ENCODE data around the gene GRIP1. TPM values are rescaled to one million over a fixed set of nuclear protein-coding genes. Genes with fewer than 3 reads are reported as not detected.

Gene GRIP1
- total RNA-seq, 2 experiments from 2014 or later = 2.2 to 3.5 TPM

DNA sequence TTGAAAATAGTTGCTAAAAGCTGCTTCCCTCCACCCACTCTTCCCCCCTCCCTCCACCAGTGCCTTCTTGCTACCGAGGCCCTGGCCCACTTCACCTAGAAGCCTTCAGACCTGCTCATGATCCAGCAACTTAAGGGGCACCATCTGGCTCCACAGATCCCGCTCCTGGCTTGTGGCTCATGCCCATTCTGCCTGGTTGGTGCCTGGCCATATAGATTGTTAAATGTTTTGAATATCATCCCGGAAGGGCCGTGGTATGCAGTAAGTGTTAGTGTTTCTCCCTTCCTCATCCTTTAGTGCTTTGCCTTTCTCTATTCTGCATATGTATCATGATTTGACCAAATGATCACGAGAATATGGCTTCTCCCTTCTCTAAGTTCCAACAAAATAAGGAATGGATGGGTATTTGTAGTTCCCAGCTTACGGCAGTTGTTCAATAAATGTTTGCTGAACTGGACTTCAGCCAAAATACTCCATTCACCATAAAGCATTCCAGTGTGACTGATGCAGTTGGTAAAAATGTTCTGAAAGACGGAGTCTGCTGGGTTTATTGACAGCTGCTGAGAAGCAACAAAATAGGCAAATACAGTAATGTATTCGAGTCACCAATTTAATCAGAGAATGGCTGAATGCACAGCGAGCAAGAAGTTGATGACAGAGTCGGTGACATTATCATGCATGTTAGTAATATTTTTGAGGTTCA lies 30.7 kb downstream of the GRIP1 start:
- ChIA-PET CTCF (no interaction called here), POLR2A (no interaction called here)

GRCh38 chr12:66647034-66647691 lies 31.7 kb downstream of the GRIP1 start:
- POLR2A ChIA-PET = no interaction called here

DNA sequence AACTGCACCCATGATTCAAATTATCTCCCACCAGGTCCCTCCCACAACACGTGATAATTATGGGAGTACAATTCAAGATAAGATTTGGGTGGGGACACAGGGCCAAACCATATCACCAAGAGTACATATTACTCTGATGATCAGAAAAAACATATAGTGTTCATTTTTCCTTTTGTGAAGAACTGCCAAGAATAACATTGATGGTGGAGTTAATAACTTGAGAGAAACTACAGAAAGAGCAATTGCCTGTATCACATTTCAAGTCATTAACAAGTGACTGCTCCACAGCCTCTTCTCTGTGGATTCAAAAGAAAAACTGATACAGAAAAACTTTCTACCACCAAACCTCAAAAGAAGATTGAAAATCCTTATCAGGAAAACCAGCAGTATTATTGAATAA lies 34.7 kb downstream of the GRIP1 start:
- POLR2A ChIA-PET = no interaction called here

More at GRCh38 chr12:66647034-66647691, 31.7 kb downstream of the GRIP1 start:
- CTCF ChIA-PET = no interaction called here

GRCh38 chr12:66640691-66641460 lies 38.0 kb downstream of the GRIP1 start:
- CTCF ChIA-PET = no interaction called here
- POLR2A ChIA-PET = no interaction called here

More for the DNA sequence above, 34.7 kb downstream of the GRIP1 start:
- CTCF ChIA-PET = no interaction called here

DNA sequence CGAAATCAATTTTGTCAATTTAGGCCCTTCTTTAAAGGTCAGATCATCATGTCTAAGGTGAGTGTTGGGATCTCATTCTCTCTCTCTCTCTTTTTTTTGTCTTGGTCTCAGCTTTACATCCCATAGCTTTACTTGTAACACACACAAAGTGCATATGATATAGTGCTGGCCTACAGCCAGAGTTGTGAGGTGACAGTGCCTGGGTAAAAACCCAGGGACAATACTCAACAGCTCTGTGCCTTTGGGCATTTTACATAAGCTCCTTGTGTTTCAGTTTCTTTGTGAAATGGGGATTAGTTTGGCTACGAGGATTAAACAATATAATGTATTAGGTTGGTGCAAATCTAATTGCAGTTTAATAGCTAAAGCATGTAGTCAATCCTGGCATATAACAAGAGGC lies 40.2 kb downstream of the GRIP1 start:
- CTCF ChIA-PET = no interaction called here
- POLR2A ChIA-PET = no interaction called here

DNA sequence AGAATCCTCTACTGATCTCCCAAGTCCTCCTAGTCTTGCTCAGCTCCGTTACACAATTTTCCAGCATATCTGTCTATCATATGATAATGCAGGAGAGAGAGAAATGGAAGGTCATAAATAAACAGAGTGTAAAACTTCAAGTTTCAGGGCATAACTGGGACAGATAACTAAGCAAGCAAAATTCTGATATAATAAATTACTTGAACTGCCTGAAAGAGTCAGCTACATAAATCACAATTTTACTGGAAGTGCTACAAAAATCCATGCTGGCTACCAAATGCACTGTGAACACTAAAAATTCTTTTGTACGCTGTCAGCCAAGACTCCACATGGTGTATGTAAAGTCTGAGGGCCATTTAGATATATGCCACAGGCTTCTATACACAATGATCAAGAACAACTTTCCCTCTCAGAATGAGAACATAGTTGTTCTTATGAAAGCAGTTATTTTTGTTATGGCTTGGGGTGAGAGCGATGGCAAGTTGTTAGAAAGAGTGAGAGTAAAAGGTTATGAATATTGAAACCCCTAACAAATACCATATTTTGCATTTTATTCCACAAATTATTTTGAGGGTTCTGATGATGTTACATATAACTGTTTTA lies 41.1 kb downstream of the GRIP1 start:
- ChIA-PET POLR2A (no interaction called here), CTCF (no interaction called here)

DNA sequence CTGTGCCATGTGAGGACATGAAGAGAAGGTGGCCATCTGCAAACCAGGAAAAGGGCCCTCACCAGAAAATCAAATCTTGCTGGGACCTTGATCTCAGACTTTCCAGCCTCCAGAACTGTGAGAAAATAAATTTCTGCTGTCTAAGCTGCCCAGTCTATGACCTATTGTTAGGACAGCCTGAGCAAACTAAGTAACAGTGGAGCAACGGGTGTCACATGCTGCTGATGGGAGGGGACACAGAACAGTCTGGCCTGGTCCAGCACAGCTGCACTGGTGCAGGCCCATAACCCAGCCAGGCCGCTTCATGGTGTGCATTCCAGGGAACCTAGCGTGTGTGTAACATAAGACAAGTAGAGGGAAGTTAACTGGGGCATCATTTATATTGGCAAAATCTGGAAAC lies 42.1 kb downstream of the GRIP1 start:
- ChIA-PET POLR2A (no interaction called here), CTCF (no interaction called here)

DNA sequence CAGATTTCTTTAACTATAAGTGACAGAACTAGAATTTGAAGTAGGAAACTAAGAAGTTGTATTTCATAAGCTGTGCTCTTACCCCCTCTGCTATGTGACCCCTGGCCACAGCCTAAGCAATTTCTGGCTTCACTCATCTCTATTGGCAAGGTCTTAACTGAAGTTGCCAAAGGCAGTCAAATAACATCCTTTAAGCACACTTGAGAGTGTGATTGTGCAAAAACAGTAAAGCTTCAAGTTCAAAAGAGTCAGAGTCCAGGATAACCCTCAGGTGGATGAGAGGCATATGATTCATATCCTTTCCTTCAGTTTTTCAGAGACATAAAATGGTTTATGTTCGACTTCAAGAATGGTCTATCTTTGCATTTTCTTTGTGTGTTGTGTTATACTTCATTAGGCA lies 45.2 kb downstream of the GRIP1 start:
- ChIA-PET POLR2A (no interaction called here), CTCF (no interaction called here)

DNA sequence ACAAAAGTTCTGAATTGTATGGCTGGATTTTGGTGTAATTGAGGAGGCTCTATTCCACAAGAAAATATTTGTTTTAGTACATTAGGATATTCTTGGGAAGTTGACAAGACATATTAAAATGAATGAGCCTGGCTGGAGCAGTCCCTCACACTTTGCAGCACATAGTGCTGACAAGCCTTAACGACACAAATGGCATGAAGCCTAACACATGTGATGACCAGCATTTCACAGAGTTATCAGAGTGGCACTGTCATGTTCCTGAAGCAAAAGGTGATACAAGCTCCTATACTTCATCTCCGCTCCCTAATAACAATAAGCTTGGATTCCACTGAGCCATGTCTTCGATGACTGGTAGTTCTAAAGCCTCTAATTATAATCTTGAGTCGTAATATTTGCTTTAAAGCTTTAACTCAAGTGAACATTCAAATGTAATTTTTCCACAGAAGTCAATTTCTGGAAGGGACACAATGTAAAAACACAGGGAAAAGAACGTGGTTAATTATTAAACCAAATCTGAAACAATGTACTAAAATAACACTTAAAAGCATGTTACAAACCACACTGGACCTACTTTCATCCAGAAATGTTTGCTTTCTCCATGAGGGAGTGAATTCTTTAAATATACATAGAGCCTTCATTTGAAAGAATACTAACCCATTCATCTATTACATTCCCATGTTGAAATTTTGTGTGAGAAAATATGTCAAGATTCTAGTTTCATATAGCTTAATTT lies 49.6 kb downstream of the GRIP1 start:
- ChIA-PET POLR2A (no interaction called here), CTCF (no interaction called here)

GRCh38 chr12:66627988-66628317 lies 50.9 kb downstream of the GRIP1 start:
- ChIA-PET POLR2A (no interaction called here), CTCF (no interaction called here)

DNA sequence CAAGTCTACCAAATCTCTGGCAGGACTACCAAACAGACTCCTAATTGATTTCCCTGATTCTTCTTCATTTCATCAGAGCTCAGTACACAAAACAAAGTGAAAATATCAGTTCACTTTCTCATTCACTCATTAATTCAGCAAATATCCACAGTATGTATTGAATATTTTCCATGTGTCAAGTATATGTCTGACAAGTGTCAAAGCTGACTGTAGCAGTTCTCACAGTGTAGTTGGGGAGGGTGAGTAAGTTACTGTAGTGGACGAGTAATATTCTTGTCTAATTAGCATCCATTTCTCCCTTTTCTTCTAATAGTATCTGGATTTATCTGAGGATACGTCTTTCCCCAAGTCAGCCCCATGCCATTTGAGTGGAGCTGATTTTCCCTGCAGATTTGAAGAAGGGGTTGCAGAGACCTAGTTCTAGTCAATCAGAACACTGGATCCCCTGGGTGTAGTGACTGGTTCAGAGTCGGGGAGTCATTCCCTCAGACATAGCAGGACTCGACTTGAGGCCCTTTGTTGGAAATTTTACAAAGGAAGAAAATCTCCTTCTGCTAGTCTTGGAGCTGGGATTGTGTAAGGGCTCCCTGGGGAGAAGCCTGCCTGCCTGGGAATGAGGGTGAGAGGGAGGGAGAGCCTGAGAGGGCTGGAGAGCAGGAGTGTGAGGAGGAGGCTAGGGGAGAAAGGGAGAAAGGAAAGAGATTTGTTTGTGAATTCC lies 51.4 kb downstream of the GRIP1 start:
- ChIA-PET CTCF (no interaction called here), POLR2A (no interaction called here)

DNA sequence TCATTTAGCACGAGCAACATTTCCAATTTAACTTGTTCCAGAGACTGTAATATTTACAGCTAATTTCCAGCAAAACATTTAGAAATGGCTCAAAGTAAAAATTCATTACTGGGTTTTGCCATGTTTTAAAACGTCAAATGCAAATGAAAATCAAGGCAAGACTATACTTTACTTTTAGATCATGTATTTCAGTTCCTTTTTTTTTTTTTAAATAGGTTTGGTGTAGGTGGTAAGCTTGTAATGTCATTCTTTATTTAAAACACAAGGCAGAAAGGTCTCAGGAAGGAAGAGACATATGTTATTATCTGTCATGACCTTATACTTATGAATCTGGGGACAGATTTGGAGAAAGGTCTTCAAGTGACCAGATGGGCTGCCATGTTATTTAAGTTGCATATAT lies 54.1 kb downstream of the GRIP1 start:
- ChIA-PET CTCF (no interaction called here), POLR2A (no interaction called here)

- POLR2A ChIA-PET = no interaction called here
- CTCF ChIA-PET = no interaction called here
Measured at GRCh38 chr12:66623455-66623854, 55.4 kb downstream of the GRIP1 start.

DNA sequence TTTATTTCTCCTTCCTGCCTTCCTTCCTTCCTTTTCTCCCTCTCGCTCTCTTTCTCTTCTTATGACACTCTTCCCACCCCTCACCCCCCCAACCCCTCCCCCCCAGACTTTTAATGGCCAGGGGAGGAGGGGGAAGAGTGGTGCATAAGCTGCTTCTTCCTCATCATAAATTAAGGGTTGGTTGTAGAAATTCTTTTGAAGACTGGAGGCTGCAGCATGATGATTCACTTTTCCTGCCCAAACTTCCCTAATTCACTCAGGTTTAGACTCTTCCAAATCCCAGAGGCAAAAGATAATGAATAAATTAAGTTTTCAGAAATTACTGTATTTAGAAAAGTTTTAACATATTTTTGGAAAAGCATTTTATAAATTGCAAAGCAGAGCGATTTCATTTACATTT lies 58.2 kb downstream of the GRIP1 start:
- ChIA-PET POLR2A (no interaction called here), CTCF (no interaction called here)

- ChIA-PET CTCF (no interaction called here), POLR2A (no interaction called here)
Measured at GRCh38 chr12:66620026-66620425, 58.9 kb downstream of the GRIP1 start.

DNA sequence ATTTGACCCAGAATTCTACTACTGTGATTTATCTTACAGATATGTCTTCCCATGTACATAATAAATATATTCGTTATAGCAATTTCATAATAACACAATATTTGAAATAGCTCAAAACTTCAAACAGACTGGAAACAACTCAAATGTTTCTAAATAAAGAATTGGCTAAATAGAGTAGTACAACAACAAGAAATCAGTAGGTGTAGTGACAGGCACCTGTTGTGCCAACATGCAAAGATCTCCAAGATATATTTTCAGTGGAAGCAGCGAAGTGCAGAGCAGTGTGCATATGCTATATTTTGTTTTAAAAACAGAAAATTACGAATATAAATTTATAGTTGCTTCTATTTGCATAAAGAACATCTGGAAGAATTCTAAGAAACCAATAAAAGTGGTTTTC lies 60.9 kb downstream of the GRIP1 start:
- CTCF ChIA-PET = no interaction called here
- POLR2A ChIA-PET = no interaction called here

DNA sequence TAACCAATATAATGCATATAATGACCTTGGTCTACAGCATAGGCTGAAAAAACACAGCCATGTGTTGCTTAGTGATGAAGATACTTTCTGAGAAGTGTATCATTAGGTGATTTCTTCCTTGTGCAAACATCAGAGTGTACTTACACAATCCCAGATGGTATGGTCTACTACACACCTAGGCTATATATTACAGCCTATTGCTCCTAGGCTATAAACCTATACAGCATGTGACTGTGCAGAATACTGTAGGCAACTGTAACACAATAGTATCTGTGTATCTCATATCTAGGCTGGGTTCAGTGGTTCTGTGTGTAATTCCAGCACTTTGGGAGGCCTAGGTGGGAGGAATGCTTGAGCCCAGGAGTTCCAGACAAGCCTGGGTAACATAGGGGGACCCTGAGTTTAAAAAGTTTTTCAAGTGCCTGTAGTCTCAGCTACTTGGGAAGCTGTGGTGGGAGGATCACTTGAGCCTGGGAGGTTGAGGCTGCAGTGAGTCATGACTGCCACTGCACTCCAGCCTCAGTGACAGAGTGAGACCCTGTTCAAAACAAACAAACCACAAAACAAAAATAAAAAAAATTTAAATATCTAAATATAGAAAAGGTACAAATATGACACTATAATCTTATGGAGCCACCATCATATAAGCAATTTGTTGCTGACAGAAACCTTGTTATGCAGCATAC lies 66.6 kb downstream of the GRIP1 start:
- POLR2A ChIA-PET = no interaction called here
- CTCF ChIA-PET = no interaction called here

GRCh38 chr12:66607147-66607546 lies 71.7 kb downstream of the GRIP1 start:
- ChIA-PET POLR2A (no interaction called here), CTCF (no interaction called here)

GRCh38 chr12:66605293-66605692 lies 73.6 kb downstream of the GRIP1 start:
- POLR2A ChIA-PET = no interaction called here
- CTCF ChIA-PET = no interaction called here

All from activated CD8-positive, alpha-beta memory T cell treated with anti-CD3 and anti-CD28 coated beads for 36 hours (primary cell).